ENCODE results near the gene RBM18.
A peak's percentile ranks its signal among the peaks of the same experiment; 100 is the strongest.

The RBM18 gene

GRCh38 chr9:122220673-122221182, 43.9 kb downstream of the RBM18 start:
- DNase-seq, result no peak

DNA sequence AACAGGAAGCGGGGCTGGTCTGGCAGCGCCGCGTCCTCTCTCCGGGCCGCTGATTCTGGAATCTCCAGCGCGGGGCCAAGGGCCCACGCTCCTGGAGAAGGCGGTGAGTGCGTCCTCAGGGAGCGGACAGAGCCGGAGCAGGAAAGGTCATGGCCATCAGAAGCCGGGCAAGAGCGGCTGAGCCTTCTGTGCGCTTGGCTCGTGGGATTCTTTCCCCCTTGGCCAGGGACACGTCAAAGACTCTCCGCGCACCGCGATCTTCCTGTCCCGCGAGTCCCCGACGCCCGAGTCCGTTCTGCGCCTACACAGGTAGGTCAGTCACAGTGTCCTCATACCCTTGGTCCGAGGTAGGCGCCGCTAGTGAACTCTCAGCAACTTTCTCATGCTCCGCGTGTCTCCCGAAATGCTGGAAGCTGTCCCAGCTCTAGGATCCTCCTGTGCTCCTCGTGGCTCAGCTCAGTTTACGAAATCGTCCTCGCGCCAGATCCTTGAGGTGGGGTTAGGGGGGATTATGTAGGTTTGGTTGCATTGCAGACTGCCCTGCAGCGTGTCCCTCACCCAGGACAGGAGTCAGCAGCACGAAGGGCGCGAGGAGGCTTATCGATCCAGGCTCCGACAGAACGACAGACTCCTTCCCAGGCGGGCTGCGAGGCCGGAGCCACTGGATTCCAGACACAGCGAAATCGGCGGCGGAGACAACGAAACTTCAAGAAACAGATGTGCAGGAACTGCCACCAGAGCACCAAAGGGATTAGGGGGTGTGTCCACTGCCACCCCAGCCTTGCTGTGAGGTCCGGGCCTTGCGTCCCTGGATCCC, 44.6 kb downstream of the RBM18 start:
- DNase-seq, result no peak

GRCh38 chr9:122218935-122219855, 45.4 kb downstream of the RBM18 start:
- no peak for DNase-seq

- no peak for DNase-seq
Measured at GRCh38 chr9:122218071-122218934, 46.3 kb downstream of the RBM18 start.

GRCh38 chr9:122217640-122218039, 47.0 kb downstream of the RBM18 start:
- DNase-seq, result no peak

DNA sequence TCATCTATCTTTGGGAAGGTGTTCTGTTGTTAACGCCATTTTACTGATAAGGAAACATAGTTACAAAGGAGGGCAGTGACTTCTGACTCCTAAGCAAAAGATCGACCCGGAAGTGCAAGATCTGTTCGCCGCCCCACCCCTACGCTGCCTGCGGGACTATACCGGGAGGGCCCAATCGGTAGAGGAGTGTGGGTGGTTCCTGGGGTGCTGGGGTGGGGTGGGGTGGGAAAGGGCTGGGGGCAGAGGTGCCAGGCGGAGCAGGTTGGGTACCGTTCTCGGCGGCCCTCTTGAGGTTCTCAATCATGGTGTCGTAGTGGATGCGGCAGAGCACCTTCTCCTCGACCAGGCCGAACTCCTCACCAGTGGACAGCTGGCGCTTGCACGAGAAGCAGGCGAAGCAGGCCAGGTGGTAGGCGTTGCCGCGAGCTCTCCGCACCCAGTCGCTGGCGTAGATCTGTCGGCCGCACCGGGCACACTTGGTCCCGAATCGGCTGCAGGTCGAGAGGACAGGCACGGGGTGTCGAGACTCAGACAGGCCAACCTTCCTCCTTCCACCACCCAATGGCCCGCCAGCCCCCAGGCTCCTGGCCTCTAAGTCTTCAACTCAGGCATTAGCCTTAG, 47.7 kb downstream of the RBM18 start:
- no peak for DNase-seq

GRCh38 chr9:122216138-122216797, 48.4 kb downstream of the RBM18 start:
- DNase-seq, result no peak

DNA sequence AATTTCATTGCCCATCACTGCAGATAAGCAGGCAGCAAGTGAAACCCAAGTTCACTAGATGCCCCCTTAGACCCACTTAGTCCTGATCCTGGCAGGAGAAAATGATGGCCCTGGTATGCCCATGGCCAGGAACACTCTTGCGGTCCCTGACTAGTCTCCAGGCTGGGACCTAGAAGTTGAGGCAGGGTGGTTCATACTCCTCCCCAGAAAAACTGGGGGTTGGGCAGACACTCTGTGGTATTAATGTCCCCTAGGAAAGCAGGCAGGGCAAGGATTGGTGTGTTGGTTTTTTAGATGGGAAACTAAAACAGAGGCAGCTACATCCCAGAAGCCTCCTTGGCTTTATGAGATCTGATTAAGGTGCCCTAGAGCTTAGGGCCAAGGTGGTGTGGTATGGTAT, 49.0 kb downstream of the RBM18 start:
- DNase-seq, result no peak

GRCh38 chr9:122214507-122214906, 50.1 kb downstream of the RBM18 start:
- DNase-seq, result no peak

DNA sequence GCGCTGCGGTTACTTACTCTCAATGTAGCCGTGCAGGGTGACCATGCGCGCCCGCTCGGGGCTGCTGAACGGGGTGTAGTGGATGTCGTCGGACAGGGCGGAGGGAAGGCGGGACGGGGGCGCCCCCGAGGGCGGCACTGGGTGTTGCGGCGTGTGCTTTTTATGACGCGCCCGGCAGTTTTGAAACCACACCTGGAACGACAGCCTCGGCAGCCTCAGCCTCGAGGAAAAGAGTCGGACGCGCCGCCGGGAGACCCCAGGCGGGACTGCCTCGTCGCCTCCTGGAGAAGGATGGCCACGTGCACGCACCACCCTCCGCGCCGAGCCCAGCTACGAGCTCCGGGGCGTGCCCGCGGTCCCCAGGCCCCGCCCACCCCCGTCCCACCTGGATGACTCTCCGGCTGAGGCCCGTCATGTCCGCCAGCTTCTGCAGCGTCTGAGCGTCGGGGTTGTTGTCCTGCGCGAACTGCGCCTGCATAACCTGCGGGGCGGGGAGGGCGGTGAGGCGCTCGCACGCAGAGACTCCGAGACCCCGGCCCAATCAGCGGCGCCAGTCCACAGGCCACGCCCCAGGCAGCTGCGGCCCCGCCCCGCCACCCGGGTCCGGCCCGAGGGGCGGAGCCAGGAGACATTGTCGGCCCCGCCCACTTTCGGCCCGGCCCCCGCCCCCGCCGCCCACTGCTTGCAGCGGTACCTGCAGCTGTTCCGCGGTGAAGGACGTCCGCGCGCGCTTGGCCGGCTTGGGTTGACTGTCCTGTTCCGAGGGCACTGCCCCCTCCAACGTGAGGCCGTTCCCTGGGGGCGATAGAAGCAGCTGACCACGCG, 50.8 kb downstream of the RBM18 start:
- peak; percentile 17 for DNase-seq

- no peak for DNase-seq
Measured at GRCh38 chr9:122213102-122213588, 51.5 kb downstream of the RBM18 start.

DNA sequence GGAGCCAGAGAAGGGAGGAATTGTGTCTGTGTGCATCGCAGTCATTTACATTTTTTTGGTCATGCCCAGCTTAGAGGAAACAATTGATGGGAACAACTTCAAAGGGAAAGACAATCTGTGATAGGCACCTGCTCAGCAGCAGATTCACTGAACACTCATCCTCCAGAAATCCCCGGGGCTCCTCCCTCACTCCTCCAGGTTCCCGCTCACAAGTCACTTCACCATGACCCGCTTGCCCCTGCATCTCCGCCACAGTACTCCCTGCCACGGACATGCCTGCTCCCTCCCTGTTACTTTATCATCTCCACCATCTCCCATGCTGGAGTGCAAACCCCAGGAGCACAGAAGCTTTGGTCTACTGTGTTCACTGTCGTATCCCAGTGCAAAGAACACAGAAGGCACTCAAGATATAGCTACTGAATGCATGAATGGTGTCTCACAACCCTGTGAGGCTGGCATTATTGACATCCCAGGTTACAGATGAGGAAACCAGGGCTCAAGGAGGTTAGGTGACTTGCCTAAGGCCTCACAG, 52.1 kb downstream of the RBM18 start:
- DNase-seq, result no peak

DNA sequence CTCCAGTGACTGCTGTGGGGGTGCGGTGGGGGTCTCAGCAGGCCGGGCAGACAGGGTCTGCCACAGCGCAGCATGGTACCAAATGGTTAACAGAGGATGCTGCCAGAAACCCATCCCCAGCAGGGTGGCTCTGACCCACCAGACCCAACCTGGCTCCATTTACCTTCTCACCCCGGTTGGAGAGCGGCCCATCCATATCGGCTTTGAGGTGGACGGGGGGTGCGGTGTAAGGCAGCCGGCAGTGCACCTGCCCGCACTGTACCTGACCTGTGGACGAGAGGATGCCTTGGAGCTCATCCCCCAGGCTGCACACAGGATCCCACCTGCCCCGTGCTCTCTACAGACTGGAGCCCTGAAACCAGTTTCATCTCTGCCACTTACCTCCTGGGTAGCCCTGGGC, 55.2 kb downstream of the RBM18 start:
- no peak for DNase-seq

DNA sequence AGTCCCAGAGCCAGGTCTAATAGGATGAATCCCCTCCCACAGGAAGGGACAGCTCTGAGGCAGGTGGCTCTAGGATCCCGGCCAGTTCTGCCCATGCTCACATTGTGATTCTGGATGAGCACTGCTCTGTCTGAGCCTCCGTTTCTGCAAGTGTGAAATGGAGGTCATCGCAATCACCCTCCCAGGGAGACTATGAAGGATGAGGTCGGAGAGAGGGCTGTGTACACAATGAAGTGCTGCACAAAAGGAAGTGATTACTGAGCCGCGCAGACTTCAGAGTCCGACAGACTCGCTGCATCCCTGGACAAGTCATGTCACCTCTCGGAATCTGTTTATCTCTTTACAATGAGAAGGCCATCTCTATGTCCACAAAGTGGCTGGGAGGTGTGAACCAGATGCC, 57.5 kb downstream of the RBM18 start:
- no peak for DNase-seq

DNA sequence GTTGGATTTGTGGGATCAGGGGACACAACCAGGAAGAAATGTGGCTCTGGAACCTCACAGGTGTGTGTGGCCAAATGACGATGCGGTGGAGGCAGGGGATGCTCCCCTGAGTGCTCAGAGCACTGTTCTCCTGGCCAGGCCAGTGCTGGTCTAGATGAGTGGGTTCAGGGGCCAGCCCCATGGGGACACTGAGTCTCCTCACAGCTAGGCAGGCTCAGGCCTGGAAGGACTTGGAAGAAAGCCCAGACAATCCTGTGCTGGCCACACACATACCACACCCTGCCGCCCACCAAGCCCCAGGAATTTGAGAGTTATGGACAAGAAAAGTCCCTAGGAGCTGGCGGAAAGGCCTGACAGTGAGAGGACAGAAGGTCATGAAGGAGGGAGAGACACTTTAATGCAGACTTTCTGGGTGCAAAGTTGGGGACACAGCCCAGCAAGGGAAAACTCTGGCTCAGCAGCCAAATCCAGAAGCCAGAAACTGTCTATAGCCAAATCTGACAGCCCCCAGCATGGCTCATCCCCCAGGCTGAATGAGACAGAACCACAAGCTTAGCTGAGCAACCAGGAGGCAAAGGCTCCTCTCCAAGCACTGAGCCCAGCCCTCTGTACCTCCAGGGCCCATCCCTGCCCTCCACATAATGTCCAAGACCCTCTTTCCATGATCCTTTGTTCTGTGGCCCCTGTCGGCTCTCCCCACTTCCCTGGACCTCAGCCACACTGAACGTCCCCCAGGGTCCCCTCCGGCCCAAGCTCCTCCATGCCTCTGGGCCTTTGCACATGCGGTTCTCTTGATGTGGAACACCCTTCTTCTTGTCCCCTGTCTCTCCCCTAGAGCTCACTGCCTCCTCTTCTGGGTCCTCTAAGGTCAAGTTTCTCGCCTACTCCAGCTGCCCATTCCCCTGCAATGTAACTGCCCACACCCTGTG, 58.3 kb downstream of the RBM18 start:
- no peak for DNase-seq

DNA sequence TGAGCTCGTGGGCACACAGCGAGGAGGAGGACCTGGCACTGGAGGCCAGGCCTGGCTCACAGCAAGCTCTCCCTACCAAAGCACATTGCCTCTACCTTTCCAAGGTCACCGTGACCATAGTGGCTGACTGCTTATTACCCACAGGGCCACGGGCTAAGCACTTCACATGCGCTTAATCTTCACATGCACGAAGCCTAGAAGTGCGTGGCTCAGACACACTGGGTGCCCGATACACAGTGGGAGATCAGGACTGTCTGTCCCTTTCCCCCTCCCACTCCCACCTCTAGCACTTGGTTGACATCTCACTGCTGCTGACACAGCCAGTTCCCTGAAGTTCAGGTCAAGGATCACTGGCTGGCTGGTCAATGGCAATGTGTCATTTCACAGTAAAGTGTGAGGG, 59.5 kb downstream of the RBM18 start:
- no peak for DNase-seq

GRCh38 chr9:122204491-122204890, 60.1 kb downstream of the RBM18 start:
- DNase-seq, result no peak

GRCh38 chr9:122204055-122204454, 60.6 kb downstream of the RBM18 start:
- DNase-seq, result no peak

- no peak for DNase-seq
Measured at GRCh38 chr9:122202111-122202510, 62.5 kb downstream of the RBM18 start.

Measured in activated gamma-delta T cell treated with Interleukin-2 at 50 U/mL for 16 hours (primary cell).